ENCODE data around the gene KRT39.
"Not testable (repeated sequence)": the region's sequence is repeated elsewhere in the genome, so short reads cannot be mapped to it uniquely, and the experiment has no call there.

KRT39 gene

DNA sequence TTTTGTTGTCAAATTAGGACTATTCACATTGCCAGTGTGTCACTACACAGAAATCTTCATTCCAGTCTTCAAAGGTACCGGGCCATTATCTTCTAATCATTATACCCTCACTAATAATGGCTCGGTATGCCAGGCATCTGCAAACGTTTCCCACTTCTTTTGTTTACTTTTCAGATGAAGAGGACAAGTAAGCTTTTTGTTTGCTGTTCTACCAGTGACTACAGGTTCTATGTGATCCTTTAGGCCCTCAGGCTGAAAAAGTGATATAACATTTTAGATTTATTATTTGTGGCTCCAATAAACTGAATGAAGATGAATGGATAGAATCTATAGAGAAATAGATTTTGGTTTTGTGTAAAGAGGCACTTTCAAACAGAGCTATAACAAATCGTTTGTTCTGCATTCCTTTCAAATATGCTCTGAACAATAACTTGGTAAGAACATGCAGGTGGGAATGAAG, 42.6 kb upstream of the KRT39 start:
- TF ChIP-seq, protein P1, sequence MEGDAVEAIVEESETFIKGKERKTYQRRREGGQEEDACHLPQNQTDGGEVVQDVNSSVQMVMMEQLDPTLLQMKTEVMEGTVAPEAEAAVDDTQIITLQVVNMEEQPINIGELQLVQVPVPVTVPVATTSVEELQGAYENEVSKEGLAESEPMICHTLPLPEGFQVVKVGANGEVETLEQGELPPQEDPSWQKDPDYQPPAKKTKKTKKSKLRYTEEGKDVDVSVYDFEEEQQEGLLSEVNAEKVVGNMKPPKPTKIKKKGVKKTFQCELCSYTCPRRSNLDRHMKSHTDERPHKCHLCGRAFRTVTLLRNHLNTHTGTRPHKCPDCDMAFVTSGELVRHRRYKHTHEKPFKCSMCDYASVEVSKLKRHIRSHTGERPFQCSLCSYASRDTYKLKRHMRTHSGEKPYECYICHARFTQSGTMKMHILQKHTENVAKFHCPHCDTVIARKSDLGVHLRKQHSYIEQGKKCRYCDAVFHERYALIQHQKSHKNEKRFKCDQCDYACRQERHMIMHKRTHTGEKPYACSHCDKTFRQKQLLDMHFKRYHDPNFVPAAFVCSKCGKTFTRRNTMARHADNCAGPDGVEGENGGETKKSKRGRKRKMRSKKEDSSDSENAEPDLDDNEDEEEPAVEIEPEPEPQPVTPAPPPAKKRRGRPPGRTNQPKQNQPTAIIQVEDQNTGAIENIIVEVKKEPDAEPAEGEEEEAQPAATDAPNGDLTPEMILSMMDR (IDR thresholded peaks at IDR 0.05; ENCODE audit: low read depth, low read length) = no peak
- DNase-seq (ENCODE audit: extremely low read depth, low read depth) = no peak

GRCh38 chr17:41008811-41009210, 42.1 kb upstream of the KRT39 start, which contains the start of gene KRTAP3-1:
TSS of gene KRTAP3-1 (minus strand) at chr17:41009128. CDS start at chr17:41009074, 54 bp downstream.
- TF ChIP-seq, protein P1 (IDR thresholded peaks at IDR 0.05; ENCODE audit: low read depth, low read length) = no peak

GRCh38 chr17:41004397-41004796, 37.6 kb upstream of the KRT39 start:
- TF ChIP-seq, protein P1 (IDR thresholded peaks at IDR 0.05; ENCODE audit: low read depth, low read length) = no peak
- DNase-seq (ENCODE audit: extremely low read depth, low read depth) = no peak

More at GRCh38 chr17:41008811-41009210, 42.1 kb upstream of the KRT39 start, which contains the start of gene KRTAP3-1:
- no peak for DNase-seq (ENCODE audit: extremely low read depth, low read depth)

- no peak for DNase-seq (ENCODE audit: extremely low read depth, low read depth)
- TF ChIP-seq, protein P1 (IDR thresholded peaks at IDR 0.05; ENCODE audit: low read depth, low read length) = no peak
Measured at GRCh38 chr17:41003926-41004325, 37.2 kb upstream of the KRT39 start.

DNA sequence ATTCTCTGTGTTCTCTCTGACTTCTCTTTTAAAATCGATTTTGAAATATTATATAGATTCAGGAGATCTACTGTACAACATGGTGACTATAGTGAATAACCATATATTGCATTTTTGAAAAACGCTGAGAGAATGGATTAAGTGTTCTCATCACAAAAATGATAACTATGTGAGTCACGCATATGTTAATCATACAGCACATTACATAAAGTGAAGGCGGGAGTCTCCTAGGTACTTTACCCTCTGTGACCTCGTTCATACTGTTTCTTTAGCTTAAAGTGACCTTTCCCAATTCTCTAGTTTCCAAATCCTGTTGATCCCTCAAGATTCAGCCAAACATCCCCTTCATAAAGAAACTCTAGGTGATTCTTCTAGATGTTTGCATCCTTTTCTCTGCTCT, 36.1 kb upstream of the KRT39 start:
- no peak for DNase-seq (ENCODE audit: extremely low read depth, low read depth)
- TF ChIP-seq, protein P1 (IDR thresholded peaks at IDR 0.05; ENCODE audit: low read depth, low read length) = no peak

GRCh38 chr17:41001795-41002194, 35.0 kb upstream of the KRT39 start:
- DNase-seq (ENCODE audit: extremely low read depth, low read depth) = no peak
- TF ChIP-seq, protein P1 (IDR thresholded peaks at IDR 0.05; ENCODE audit: low read depth, low read length) = no peak

DNA sequence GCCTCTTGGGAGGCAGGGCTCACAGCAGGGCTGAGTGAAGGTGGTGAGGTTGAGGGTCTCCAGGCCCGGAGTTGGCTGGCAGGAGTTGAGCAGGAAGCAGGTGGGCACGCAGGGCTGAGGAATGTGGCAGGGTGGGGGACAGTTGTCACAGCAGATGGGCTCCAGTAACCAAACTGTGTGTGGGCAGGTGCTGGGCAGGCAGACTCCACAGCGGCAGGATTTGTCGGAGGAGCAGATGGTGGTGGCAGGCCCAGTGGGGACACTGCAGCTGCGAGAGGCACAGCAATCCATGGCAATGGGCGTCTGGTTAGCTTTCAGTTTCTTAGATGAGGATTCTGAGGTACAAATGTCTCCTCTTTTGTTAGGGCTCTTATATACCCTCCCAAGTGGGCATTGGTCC, 32.8 kb upstream of the KRT39 start, which contains the start of gene KRTAP3-2:
Gene KRTAP3-2, minus strand, starts transcription at position 344 of the 400 bp plus-strand sequence. Its CDS starts 53 bp downstream, at position 291.
- not testable (repeated sequence) for DNase-seq (ENCODE audit: extremely low read depth, low read depth)

GRCh38 chr17:40997361-40997760, 30.6 kb upstream of the KRT39 start:
- DNase-seq (ENCODE audit: extremely low read depth, low read depth) = no peak
- TF ChIP-seq, protein P1 (IDR thresholded peaks at IDR 0.05; ENCODE audit: low read depth, low read length) = no peak

All from AG09319 (cell line).